Measurements from ENCODE around the gene AURKAIP1. TPM values are rescaled to one million over a fixed set of nuclear protein-coding genes. Genes with fewer than 3 reads are reported as not detected.
"Not testable (repeated sequence)": the region's sequence is repeated elsewhere in the genome, so short reads cannot be mapped to it uniquely, and the experiment has no call there.

Gene AURKAIP1
- total and polyA plus RNA-seq, 8 donors, result 36.9 to 127 (median 56.6) TPM

GRCh38 chr1:1406101-1406820, 31.3 kb upstream of the AURKAIP1 start:
- DNase-seq (peak in 1 of 4 donors; percentile 79), ATAC-seq (peak; percentile 2)
- H3K27ac ChIP-seq, result peak overlapping the region; percentile 72 to 91
- peaks cover 0 to 46% of the 10 kb centered on the region in 2 donors for H3K36me3 ChIP-seq
- H3K9me3 ChIP-seq, result no peaks in the 10 kb centered on the region
- no peaks in the 10 kb centered on the region for H3K27me3 ChIP-seq
- TF ChIP-seq CTCF (IDR thresholded peaks at IDR 0.05), result no peak
- H3K4me3 ChIP-seq, result peak overlapping the region; percentile 86 to 99
- intact Hi-C loops (cut with DNase I), result no loop called here
- H3K4me1 ChIP-seq, result peaks cover 9 to 54% of the 10 kb centered on the region in 2 donors

GRCh38 chr1:1403653-1404052, 28.6 kb upstream of the AURKAIP1 start:
- Histone ChIP-seq H3K27ac (no peak overlapping the region), H3K27me3 (no peaks in the 10 kb centered on the region), H3K9me3 (no peaks in the 10 kb centered on the region), H3K4me1 (peaks cover 14 to 59% of the 10 kb centered on the region in 2 donors), H3K4me3 (no peak overlapping the region), H3K36me3 (peaks cover 0 to 54% of the 10 kb centered on the region in 2 donors)
- intact Hi-C loops (cut with DNase I), result no loop called here
- TF ChIP-seq CTCF (IDR thresholded peaks at IDR 0.05), result no peak
- ATAC-seq (no peak), DNase-seq (no peak)

GRCh38 chr1:1402901-1403392, 27.9 kb upstream of the AURKAIP1 start:
- ATAC-seq; H3K27ac ChIP-seq; intact Hi-C loops (cut with DNase I); H3K27me3 ChIP-seq; H3K9me3 ChIP-seq; H3K4me3 ChIP-seq: not testable (repeated sequence)
- Histone ChIP-seq H3K36me3 (peaks cover 0 to 56% of the 10 kb centered on the region in 2 donors), H3K4me1 (peaks cover 10 to 56% of the 10 kb centered on the region in 2 donors)
- DNase-seq, result peak in 1 of 4 donors; percentile 13

- H3K4me1 ChIP-seq, result peaks cover 16 to 58% of the 10 kb centered on the region in 2 donors
- no peak for ATAC-seq
- H3K4me3 ChIP-seq, result no peak overlapping the region
- H3K27ac ChIP-seq, result peak overlapping the region in 1 of 2 donors; percentile 5
- H3K9me3 ChIP-seq, result no peaks in the 10 kb centered on the region
- peak in 1 of 4 donors; percentile 52 for DNase-seq
- intact Hi-C loops (cut with DNase I), result no loop called here
- peak in 1 of 2 donors; percentile 42 for TF ChIP-seq CTCF (IDR thresholded peaks at IDR 0.05)
- H3K27me3 ChIP-seq, result no peaks in the 10 kb centered on the region
- H3K36me3 ChIP-seq, result peaks cover 0 to 62% of the 10 kb centered on the region in 2 donors
These were observed 27.3 kb upstream of the AURKAIP1 start for GRCh38 chr1:1402072-1402900.

GRCh38 chr1:1401457-1402010, 26.5 kb upstream of the AURKAIP1 start:
- intact Hi-C loops (cut with DNase I), result no loop called here
- ATAC-seq, result no peak
- peak overlapping the region in 1 of 2 donors; percentile 5 for H3K27ac ChIP-seq

More at GRCh38 chr1:1401457-1402010, 26.5 kb upstream of the AURKAIP1 start:
- peak in 1 of 4 donors; percentile 50 for DNase-seq
- Histone ChIP-seq H3K4me3 (no peak overlapping the region), H3K4me1 (peaks cover 16 to 62% of the 10 kb centered on the region in 2 donors), H3K9me3 (no peaks in the 10 kb centered on the region), H3K36me3 (peaks cover 0 to 70% of the 10 kb centered on the region in 2 donors), H3K27me3 (no peaks in the 10 kb centered on the region)
- TF ChIP-seq CTCF (IDR thresholded peaks at IDR 0.05), result no peak

Data from left lung (tissue), 10 donors.